ENCODE measurements around the gene SLC39A9.

DNA sequence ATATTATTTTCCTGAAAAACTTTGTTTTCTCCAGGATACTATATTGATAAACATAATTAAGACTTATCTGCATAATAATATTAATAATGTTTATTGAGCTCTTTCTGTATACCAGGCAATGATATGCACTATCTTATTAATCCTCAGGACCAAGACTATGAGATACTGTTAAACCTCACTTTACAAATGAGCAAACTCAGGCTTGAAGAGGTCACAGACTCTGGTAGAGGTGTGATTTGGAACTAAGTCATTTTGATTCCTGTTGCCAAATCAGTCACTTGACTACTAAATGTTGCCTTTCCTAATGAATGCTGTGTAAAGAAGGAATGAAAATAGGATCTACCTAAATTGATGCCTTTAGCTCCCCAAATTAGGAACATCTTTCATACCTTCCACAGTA lies 7.3 kb downstream of the SLC39A9 start:
- no peak for TF ChIP-seq EZH2 (IDR thresholded peaks at IDR 0.05; ENCODE audit: insufficient read depth, poor library complexity, severe bottlenecking)
- TF ChIP-seq EZH2phosphoT487 (IDR thresholded peaks at IDR 0.05; ENCODE audit: insufficient read depth, low read depth): no peak
